ENCODE data around the gene ZMYND10.
A peak's percentile ranks its signal among the peaks of the same experiment; 100 is the strongest.

The ZMYND10 gene

DNA sequence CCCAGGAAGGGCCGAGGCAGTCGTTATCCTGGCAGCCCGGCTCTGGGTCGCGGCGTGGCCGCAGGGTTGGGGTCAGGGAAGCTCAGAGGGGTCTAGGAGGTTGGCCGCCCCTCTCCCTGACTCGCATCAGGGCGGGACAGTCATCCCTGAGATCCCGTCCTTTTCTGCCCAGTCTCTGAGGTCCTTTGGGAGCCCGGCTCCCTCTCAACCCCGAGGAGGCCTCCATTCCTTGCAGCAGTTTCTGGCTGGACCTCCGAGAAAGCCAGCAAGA is 23.5 kb downstream of the ZMYND10 start:
- TF ChIP-seq, protein P1, sequence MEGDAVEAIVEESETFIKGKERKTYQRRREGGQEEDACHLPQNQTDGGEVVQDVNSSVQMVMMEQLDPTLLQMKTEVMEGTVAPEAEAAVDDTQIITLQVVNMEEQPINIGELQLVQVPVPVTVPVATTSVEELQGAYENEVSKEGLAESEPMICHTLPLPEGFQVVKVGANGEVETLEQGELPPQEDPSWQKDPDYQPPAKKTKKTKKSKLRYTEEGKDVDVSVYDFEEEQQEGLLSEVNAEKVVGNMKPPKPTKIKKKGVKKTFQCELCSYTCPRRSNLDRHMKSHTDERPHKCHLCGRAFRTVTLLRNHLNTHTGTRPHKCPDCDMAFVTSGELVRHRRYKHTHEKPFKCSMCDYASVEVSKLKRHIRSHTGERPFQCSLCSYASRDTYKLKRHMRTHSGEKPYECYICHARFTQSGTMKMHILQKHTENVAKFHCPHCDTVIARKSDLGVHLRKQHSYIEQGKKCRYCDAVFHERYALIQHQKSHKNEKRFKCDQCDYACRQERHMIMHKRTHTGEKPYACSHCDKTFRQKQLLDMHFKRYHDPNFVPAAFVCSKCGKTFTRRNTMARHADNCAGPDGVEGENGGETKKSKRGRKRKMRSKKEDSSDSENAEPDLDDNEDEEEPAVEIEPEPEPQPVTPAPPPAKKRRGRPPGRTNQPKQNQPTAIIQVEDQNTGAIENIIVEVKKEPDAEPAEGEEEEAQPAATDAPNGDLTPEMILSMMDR (conservative IDR thresholded peaks at IDR 0.05; ENCODE audit: low read depth, low read length) = no peak
- peak overlapping the region; percentile 90 for H3K4me3 ChIP-seq (ENCODE audit: low read length)
- DNase-seq (ENCODE audit: low read depth) = no peak

DNA sequence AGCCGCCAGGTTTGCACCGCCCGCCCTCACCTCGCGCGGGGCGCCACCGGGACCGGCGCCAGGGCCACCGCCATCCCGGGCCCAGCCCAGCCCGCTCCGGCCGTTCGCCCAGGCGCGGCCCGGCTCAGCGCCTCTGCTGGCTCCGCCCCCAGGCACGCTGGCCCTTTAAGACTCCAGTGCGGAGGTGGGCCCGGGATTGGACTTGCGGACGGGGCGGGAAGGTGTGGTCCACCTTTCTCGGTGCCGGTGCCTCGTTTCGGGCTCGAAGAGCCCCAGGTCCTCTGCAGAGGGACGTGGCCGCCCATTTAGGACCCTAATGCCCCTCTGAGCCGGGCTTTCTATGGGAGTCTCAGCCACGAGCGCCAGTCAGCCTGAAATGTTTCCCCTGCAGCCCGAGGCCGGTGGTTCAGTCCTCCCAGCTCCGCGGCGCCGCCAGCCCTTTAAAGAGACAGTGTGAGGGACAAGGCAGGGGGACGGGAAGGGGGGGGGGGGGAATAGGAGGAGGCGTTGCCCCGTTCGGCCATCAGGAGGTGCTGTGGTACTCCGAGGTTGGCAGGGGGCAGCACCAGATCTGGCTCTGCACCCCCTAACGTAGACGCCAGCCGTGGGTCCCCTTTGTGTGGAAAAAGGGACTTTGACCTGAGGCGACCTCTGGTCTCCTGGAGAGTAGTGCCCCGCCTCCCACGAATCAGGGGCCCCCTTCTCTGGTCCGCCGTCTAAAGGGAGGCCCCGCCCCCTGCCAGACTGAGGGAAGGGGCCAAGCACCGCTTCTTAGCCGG is 24.0 kb downstream of the ZMYND10 start:
- peak; percentile 63 for DNase-seq (ENCODE audit: low read depth)
- peak overlapping the region; percentile 90 for H3K4me3 ChIP-seq (ENCODE audit: low read length)
- TF ChIP-seq, protein P1 (conservative IDR thresholded peaks at IDR 0.05; ENCODE audit: low read depth, low read length) = peak; percentile 57

DNA sequence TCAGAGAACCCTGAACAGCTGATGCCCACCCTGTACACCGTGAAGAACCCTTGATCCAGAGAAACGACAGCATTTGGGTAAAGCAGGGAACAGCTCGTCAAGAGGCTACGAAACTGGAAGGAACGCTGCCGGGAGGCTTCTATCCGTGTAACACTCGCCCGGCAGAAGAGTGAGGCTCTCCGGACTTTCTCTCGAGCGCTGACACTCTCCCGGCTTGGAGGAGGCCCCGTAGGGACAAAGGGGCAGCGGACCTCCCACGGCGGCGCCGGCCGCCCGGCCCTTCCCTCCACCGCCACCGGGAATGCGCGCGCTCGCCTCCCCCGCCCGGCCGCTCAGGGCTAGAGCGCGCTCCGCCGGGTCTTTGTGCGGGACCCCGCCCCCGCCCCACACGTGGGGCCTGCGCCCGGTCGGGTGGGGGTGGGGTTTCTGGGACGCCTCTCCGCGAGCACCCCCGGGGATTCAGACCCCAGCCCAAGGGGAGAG is 24.6 kb downstream of the ZMYND10 start:
- DNase-seq (ENCODE audit: low read depth) = no peak
- TF ChIP-seq, protein P1 (conservative IDR thresholded peaks at IDR 0.05; ENCODE audit: low read depth, low read length) = no peak
- peak overlapping the region; percentile 90 for H3K4me3 ChIP-seq (ENCODE audit: low read length)

DNA sequence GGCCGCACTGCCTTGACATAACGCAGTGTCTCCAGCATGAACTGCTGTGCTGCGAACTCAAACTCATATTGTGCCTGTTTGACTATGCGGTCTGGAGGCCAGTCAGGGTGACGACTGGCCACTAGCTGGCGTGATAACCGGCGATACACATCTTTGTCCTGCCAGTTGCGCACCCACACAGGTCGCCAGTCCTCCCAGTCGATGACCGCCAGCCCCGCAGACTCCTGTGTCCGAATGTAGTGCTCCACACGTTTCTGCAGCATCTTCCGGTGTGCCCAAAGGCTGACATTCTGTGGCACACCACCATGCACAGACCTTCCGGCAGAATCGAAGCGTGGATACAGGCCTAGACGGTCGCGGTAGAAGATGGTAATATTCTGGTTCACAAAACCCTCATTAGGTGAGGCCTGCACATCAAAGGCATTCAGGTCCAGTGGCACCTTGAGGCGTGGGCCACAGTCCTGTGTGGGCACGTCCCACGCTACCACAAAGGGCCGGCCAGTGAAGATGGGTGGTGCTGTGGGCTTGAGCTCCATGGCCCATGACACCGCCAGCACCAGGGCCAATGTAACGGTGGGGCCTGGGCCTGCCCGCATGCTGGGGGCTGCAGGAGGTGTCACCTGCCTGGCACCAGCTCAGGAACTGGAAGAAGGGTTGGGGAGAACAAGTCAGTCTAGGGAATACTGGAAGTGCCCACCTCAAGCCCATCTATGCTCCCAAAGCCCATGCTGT is 25.5 kb downstream of the ZMYND10 start:
- TF ChIP-seq, protein P1 (conservative IDR thresholded peaks at IDR 0.05; ENCODE audit: low read depth, low read length) = no peak
- DNase-seq (ENCODE audit: low read depth) = no peak
- peak overlapping the region; percentile 90 for H3K4me3 ChIP-seq (ENCODE audit: low read length)

DNA sequence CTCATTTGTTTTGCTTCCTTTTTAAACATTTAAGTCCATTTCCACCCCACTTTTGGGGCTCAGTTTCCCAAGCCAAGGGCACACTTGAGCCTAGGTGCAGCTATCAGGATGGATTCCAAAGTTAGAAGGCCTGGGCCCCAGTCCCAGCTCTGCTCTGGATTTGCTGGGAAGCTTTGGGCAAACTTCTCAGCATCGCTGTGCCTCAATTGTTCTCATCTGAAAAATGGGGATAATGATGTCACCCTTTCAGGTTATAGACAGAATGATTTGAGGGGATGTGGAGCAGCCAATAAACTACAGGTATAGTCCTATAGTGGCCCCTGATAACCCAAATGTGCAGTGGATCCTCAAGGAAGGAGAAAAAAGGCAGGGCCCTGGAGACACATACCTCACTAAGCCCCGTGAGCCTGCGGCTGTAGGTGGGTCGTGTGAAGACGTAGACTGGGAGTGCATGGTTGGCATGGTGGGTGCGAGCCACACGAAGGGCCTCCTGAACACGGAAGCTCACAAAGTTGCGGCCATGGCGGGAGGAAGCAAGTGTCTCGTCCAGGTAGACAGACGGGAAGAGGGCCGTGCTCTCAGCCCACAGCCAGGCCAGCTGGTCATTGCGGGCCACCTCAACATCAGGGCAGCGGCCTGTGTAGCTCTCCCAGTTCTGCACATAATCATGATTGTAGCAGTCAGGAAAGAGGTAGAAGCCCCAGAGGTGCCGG is 26.2 kb downstream of the ZMYND10 start:
- TF ChIP-seq, protein P1 (conservative IDR thresholded peaks at IDR 0.05; ENCODE audit: low read depth, low read length) = no peak
- no peak for DNase-seq (ENCODE audit: low read depth)
- no peak overlapping the region for H3K4me3 ChIP-seq (ENCODE audit: low read length)

DNA sequence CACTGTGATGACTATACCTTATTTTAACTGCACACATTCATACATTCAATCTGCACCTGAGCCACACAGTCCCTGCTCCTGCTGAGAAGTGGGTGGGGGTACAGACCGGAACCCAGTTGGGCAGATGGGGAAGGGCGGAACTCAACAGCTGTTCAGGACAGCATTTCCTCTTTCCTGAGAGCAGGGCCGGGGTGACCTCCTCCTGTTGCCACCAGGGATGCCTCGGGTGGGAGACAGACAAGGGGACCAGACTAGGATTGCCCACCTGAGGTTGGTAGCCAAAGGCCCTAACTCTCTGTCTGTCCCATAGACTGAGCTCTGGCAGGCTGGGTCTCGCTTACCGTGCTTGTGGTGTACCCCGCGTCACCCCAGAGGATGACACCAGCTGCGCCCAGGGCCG is 26.9 kb downstream of the ZMYND10 start:
- no peak overlapping the region for H3K4me3 ChIP-seq (ENCODE audit: low read length)
- no peak for DNase-seq (ENCODE audit: low read depth)
- TF ChIP-seq, protein P1 (conservative IDR thresholded peaks at IDR 0.05; ENCODE audit: low read depth, low read length) = no peak
